Fibroblast of mammary gland (primary cell): ENCODE results near the gene LRRC3B.

ENCODE experiments used
- DNase-seq: peaks from one replicate; pipeline ENCODE4 v3.0.0-alpha.2; 2010; ENCODE audit warnings: low read depth
- H3K4me3 ChIP-seq: 2 replicates; pipeline ENCODE4 v1.5.1; 2011; ENCODE audit warnings: low read depth, mild to moderate bottlenecking, low read length, moderate library complexity; ENCODE audit not compliant: control insufficient read depth
- CTCF ChIP-seq: conservative IDR thresholded peaks from 2 replicates; pipeline ENCODE4 v1.5.1; 2011; ENCODE audit warnings: low read depth, low read length, inconsistent platforms; ENCODE audit not compliant: control insufficient read depth, insufficient read depth

LRRC3B gene

GRCh38 chr3:26639339-26639738, 16.8 kb downstream of the LRRC3B start:
- H3K4me3 ChIP-seq, result no peak overlapping the region
- no peak for DNase-seq
- no peak for TF ChIP-seq CTCF

- no peak overlapping the region for H3K4me3 ChIP-seq
- DNase-seq, result no peak
- no peak for TF ChIP-seq CTCF
Measured at GRCh38 chr3:26647078-26647477, 24.5 kb downstream of the LRRC3B start.

DNA sequence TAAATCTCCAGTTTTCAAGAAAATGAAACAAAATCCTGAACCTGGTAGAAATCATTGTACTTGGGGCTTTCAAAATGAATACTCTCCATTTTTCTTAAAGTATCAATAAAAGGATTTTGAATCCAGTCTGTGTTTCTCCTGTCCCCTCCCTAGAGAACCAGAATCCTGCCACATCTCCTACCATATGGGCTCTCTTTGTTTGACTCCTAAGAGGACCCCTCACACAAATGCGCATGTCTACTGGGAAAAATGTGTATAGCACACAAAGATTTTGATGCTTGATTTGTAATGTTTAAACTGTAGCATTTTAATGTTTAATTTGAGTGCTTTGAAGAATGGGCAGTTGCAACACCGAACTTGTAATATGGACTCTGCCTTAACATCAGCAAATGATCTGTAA, 25.9 kb downstream of the LRRC3B start:
- DNase-seq, result no peak
- H3K4me3 ChIP-seq, result no peak overlapping the region
- no peak for TF ChIP-seq CTCF

GRCh38 chr3:26652164-26652563, 29.6 kb downstream of the LRRC3B start:
- no peak overlapping the region for H3K4me3 ChIP-seq
- DNase-seq, result no peak
- TF ChIP-seq CTCF, result no peak

GRCh38 chr3:26653811-26654425, 31.3 kb downstream of the LRRC3B start:
- no peak for DNase-seq
- no peak for TF ChIP-seq CTCF
- H3K4me3 ChIP-seq, result no peak overlapping the region

GRCh38 chr3:26655231-26655630, 32.7 kb downstream of the LRRC3B start:
- TF ChIP-seq CTCF, result no peak
- DNase-seq, result no peak
- no peak overlapping the region for H3K4me3 ChIP-seq
